WERI-Rb-1 (cell line): ENCODE measurements around the gene AGAP5.

Source experiments
- DNase-seq: peaks from one replicate; pipeline ENCODE4 v3.0.0-alpha.2; 2020
- H3K27ac ChIP-seq: fragments of 250-450 bp; sonication (Bioruptor Pico); 2 replicates; pipeline ENCODE4 v1.5.1; 2020; ENCODE audit warnings: mild to moderate bottlenecking, moderate library complexity
- H3K27me3 ChIP-seq: fragments of 250-450 bp; sonication (Bioruptor Pico); 2 replicates; pipeline ENCODE4 v1.5.1; 2021; ENCODE audit warnings: mild to moderate bottlenecking, low read depth, moderate library complexity; ENCODE audit not compliant: insufficient read depth, severe bottlenecking
- H3K36me3 ChIP-seq: fragments of 250-450 bp; sonication (Bioruptor Pico); 2 replicates; pipeline ENCODE4 v1.5.1; 2020; ENCODE audit warnings: mild to moderate bottlenecking, moderate library complexity
- H3K4me3 ChIP-seq: 2 replicates; pipeline ENCODE4 v1.5.1; 2011; ENCODE audit warnings: low read depth, mild to moderate bottlenecking, control low read depth, low read length
- H3K9me3 ChIP-seq: fragments of 250-450 bp; sonication (Bioruptor Pico); 2 replicates; pipeline ENCODE4 v1.5.1; 2021; ENCODE audit warnings: mild to moderate bottlenecking, moderate library complexity; ENCODE audit not compliant: severe bottlenecking
- CTCF ChIP-seq: IDR thresholded peaks from 2 replicates; pipeline ENCODE4 v1.5.1; 2011; ENCODE audit warnings: low read depth, mild to moderate bottlenecking, control low read depth, inconsistent platforms, low read length

The AGAP5 gene

DNA sequence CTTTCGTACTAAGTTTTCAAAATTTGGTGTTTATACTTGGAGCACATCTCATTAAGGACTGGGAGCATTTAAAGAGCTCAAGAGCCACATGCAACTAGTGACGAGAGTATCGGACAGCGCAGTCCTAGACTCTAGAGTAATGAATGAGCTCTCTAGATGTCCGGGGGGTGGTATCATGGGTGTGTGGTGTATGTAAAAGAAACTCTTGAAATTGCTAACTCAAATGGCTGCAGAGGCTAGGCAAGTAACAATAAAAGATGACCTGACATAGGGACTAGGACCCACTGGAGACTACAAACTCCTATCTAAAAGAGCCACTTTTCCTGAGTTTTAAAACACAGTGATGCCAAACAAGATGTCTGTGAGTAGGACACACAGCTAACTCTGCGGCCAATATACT is 70.6 kb downstream of the AGAP5 start:
- Histone ChIP-seq H3K27me3 (no peaks in the 10 kb centered on the region), H3K36me3 (no peaks in the 10 kb centered on the region; the same call in 1 of the 2 replicates), H3K4me3 (no peak overlapping the region), H3K9me3 (no peaks in the 10 kb centered on the region), H3K27ac (no peak overlapping the region)
- TF ChIP-seq CTCF = no peak
- DNase-seq = no peak

DNA sequence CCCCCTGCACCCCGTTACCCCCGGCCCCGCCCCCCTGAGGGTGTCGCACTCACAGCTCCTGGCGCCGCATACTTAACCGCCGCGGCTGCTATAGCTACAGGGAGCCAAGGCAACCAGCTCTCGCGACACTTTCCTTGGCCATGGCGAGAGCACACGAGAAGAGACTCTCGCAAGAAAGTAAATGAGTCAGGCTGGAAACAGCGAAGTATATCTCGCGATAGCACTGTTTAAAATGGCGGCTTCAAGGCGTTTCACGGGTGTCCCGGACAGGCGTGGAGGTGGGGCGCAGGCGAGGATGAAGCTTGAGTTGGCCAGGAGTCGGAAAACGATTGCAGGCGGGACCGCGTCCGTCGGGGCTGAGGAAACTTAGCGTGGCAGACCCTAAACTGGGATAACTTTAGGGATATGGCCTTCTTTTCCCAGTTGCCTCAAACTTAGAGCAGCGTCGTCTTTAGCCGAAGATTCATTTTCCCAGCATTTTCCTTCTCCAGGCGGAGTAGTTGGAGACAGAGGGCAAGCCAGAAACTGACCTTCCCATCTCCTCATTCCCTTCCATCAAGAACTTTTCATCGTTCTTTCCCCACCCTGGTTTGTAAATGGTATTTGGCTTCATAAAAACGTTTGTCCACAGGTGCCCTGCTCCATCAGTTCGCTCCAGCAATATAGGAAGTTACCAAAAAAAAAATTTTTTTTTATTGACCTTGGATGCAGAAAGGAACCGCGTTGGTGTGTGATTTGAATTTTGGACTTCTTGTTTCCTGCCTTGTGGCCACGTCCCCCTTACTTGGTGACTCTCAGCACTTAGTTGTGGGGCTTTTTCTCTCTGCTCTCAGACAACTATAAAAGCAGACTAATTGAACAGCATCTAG is 71.8 kb downstream of the AGAP5 start:
- no peak for TF ChIP-seq CTCF
- no peaks in the 10 kb centered on the region for H3K27me3 ChIP-seq
- DNase-seq = peak; percentile 93

GRCh38 chr10:73625004-73625883 is 72.7 kb downstream of the AGAP5 start:
- Histone ChIP-seq H3K36me3 (no peaks in the 10 kb centered on the region; the same call in 1 of the 2 replicates), H3K9me3 (no peaks in the 10 kb centered on the region), H3K4me3 (peak overlapping the region; percentile 59), H3K27me3 (no peaks in the 10 kb centered on the region), H3K27ac (peak overlapping the region; percentile 81)
- DNase-seq = peak; percentile 54
- no peak for TF ChIP-seq CTCF

More for the DNA sequence above, 71.8 kb downstream of the AGAP5 start:
- H3K9me3 ChIP-seq = no peaks in the 10 kb centered on the region
- H3K36me3 ChIP-seq = no peaks in the 10 kb centered on the region; the same call in 1 of the 2 replicates
- peak overlapping the region; percentile 77 for H3K27ac ChIP-seq
- peak overlapping the region; percentile 59 for H3K4me3 ChIP-seq
